ENCODE results near the gene CCDC39.

DNA sequence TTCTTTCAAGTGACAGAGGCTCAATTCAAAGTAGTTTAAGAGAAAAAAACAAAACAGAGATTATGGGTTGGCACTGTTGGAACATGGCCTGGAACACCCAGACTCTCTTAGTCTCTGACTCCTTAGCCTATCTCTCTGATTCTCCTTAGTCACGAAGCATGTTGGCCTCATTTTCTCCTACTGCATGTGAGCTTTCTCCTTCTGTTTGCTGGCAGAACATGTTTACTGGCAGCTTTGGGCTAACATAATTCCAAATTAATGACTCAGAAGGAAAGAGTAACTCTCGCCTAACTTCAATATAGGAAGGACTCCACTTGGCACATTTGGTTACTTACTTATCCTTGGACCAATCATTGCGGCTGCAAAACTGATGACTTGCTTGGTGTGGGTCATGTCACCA is 21.7 kb upstream of the CCDC39 start:
- TF ChIP-seq POLR2A (IDR thresholded peaks at IDR 0.05) (no peak), CTCF (IDR thresholded peaks at IDR 0.05) (no peak)

All from heart left ventricle (tissue), 13 donors.